ENCODE measurements around the gene PRKCA. TPM values are rescaled to one million over a fixed set of nuclear protein-coding genes. Genes with fewer than 3 reads are reported as not detected.
A peak's percentile ranks its signal among the peaks of the same experiment; 100 is the strongest.

PRKCA gene
- total and polyA plus RNA-seq, 2 donors from 2014 or later, result 8.0 to 50.8 TPM

GRCh38 chr17:66485309-66485947 lies 183.0 kb downstream of the PRKCA start:
- intact Hi-C loops (cut with DNase I), result no loop called here
- DNase-seq, result no peak
- no peak overlapping the region for H3K9ac ChIP-seq (ENCODE audit: low read length in 3 of 3)
- FAIRE-seq, result no peak
- H3K36me3 ChIP-seq (ENCODE audit: control insufficient read depth in 2 of 3, insufficient read depth in 3 of 3, low read length in 3 of 3), result no peaks in the 10 kb centered on the region
- TF ChIP-seq, protein P1, sequence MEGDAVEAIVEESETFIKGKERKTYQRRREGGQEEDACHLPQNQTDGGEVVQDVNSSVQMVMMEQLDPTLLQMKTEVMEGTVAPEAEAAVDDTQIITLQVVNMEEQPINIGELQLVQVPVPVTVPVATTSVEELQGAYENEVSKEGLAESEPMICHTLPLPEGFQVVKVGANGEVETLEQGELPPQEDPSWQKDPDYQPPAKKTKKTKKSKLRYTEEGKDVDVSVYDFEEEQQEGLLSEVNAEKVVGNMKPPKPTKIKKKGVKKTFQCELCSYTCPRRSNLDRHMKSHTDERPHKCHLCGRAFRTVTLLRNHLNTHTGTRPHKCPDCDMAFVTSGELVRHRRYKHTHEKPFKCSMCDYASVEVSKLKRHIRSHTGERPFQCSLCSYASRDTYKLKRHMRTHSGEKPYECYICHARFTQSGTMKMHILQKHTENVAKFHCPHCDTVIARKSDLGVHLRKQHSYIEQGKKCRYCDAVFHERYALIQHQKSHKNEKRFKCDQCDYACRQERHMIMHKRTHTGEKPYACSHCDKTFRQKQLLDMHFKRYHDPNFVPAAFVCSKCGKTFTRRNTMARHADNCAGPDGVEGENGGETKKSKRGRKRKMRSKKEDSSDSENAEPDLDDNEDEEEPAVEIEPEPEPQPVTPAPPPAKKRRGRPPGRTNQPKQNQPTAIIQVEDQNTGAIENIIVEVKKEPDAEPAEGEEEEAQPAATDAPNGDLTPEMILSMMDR (IDR thresholded peaks at IDR 0.05; ENCODE audit: borderline replicate concordance, extremely low read depth, insufficient read depth), result no peak
- H3K4me3 ChIP-seq (ENCODE audit: low read length in 3 of 3), result no peak overlapping the region
- no peaks in the 10 kb centered on the region for H3K27me3 ChIP-seq (ENCODE audit: control insufficient read depth, insufficient read depth, low read length)
- no peak overlapping the region for H3K27ac ChIP-seq (ENCODE audit: low read depth in 2 of 2, low read length in 2 of 2)
- H3K4me1 ChIP-seq (ENCODE audit: control insufficient read depth in 2 of 3, insufficient read depth in 2 of 3, low read depth in 1 of 3, low read length in 3 of 3), result peaks cover 0 to 12% (median 2%) of the 10 kb centered on the region in 3 donors
- H3K9me3 ChIP-seq (ENCODE audit: control insufficient read depth in 2 of 3, insufficient read depth in 1 of 3, low read length in 3 of 3), result no peaks in the 10 kb centered on the region

DNA sequence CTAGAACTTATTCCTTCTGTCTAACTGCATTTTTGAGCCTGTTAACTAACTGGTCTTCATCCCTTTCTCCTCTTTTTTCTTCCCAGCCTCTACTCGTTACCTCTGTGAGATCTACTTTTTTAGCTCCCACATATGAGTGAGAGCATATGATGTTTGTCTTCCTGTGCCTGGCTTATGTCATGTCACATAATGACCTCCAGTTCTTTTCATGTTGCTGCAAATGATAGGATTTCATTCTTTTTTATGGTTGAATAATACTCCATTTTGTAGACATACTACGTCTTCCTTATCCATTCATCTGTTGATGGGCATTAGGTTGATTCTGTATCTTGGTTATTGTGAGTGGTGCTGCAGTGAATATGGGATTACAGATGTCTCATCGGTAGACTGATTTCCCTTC lies 184.7 kb downstream of the PRKCA start:
- no peak overlapping the region for H3K27ac ChIP-seq (ENCODE audit: low read depth in 2 of 2, low read length in 2 of 2)
- no peak overlapping the region for H3K4me3 ChIP-seq (ENCODE audit: low read length in 3 of 3)
- H3K36me3 ChIP-seq (ENCODE audit: control insufficient read depth in 2 of 3, insufficient read depth in 3 of 3, low read length in 3 of 3), result no peaks in the 10 kb centered on the region
- no peaks in the 10 kb centered on the region for H3K9me3 ChIP-seq (ENCODE audit: control insufficient read depth in 2 of 3, insufficient read depth in 1 of 3, low read length in 3 of 3)
- DNase-seq (no peak), FAIRE-seq (no peak)
- H3K4me1 ChIP-seq (ENCODE audit: control insufficient read depth in 2 of 3, insufficient read depth in 2 of 3, low read depth in 1 of 3, low read length in 3 of 3), result peaks cover 0 to 12% (median 2%) of the 10 kb centered on the region in 3 donors
- intact Hi-C loops (cut with DNase I), result no loop called here
- TF ChIP-seq, protein P1 (IDR thresholded peaks at IDR 0.05; ENCODE audit: borderline replicate concordance, extremely low read depth, insufficient read depth), result no peak
- H3K27me3 ChIP-seq (ENCODE audit: control insufficient read depth, insufficient read depth, low read length), result no peaks in the 10 kb centered on the region
- H3K9ac ChIP-seq (ENCODE audit: low read length in 3 of 3), result no peak overlapping the region

DNA sequence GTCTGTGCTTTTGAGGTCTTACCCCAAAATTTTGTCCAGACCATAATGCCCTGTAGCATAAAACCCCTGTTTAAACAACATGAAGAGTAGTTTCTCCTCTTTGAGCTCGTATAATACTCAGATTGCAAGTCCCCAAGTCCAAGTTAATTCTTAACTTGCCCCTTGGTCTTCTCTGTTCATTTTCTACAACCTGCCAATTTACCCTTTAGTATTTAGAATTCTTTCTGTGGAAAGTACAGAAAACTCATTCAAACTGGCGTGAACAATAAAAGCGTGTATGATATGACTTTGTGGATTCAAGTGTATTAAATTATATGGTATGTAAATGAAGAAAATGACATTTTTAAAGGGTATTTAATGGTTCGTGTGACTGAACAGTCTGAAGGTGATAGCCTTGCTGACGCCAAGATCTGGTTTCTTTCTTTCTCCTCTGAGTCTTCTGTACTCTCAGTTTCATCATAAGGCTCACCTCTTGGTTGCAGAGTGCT lies 185.6 kb downstream of the PRKCA start:
- TF ChIP-seq, protein P1 (IDR thresholded peaks at IDR 0.05; ENCODE audit: borderline replicate concordance, extremely low read depth, insufficient read depth), result no peak
- FAIRE-seq, result peak; percentile 66
- intact Hi-C loops (cut with DNase I), result no loop called here

More for the DNA sequence above, 185.6 kb downstream of the PRKCA start:
- peak overlapping the region; percentile 13 to 53 for H3K27ac ChIP-seq (ENCODE audit: low read depth in 2 of 2, low read length in 2 of 2)
- peak in 1 of 5 donors; percentile 46 for DNase-seq
- H3K9ac ChIP-seq (ENCODE audit: low read length in 3 of 3), result peak overlapping the region in 1 of 3 donors; percentile 8
- no peaks in the 10 kb centered on the region for H3K36me3 ChIP-seq (ENCODE audit: control insufficient read depth in 2 of 3, insufficient read depth in 3 of 3, low read length in 3 of 3)
- peaks cover 0 to 9% (median 6%) of the 10 kb centered on the region in 3 donors for H3K4me1 ChIP-seq (ENCODE audit: control insufficient read depth in 2 of 3, insufficient read depth in 2 of 3, low read depth in 1 of 3, low read length in 3 of 3)
- no peaks in the 10 kb centered on the region for H3K27me3 ChIP-seq (ENCODE audit: control insufficient read depth, insufficient read depth, low read length)
- no peaks in the 10 kb centered on the region for H3K9me3 ChIP-seq (ENCODE audit: control insufficient read depth in 2 of 3, insufficient read depth in 1 of 3, low read length in 3 of 3)
- H3K4me3 ChIP-seq (ENCODE audit: low read length in 3 of 3), result peak overlapping the region in 2 of 3 donors; percentile 12 to 49
